HG03045 (cell line): ENCODE data around the gene DENND1C.

Experiments
- ATAC-seq: cut with Tn5 transposase; IDR thresholded peaks from one replicate; pipeline ENCODE4 v1.9.1; 2021; ENCODE audit warnings: mild to moderate bottlenecking, moderate library complexity; ENCODE audit not compliant: unreplicated experiment

Gene DENND1C

GRCh38 chr19:6481541-6482342 lies at the start of gene DENND1C:
Gene DENND1C (minus strand): TSS chr19:6481787. CDS start chr19:6481695, 92 bp downstream.
- ATAC-seq = peak; percentile 61

- ATAC-seq = peak; percentile 40
Observed at GRCh38 chr19:6530386-6531162, 49.0 kb upstream of the DENND1C start, which contains the start of gene TNFSF9. Gene TNFSF9 (plus strand): TSS chr19:6531026. CDS start chr19:6531037, 11 bp downstream.

- ATAC-seq = no peak
Observed at GRCh38 chr19:6529937-6530385, 48.4 kb upstream of the DENND1C start.

- no peak for ATAC-seq
Observed at GRCh38 chr19:6529351-6529750, 47.8 kb upstream of the DENND1C start.

- no peak for ATAC-seq
Observed at GRCh38 chr19:6528544-6529121, 47.0 kb upstream of the DENND1C start.

- ATAC-seq = peak; percentile 28
Observed at GRCh38 chr19:6527893-6528543, 46.4 kb upstream of the DENND1C start.

- ATAC-seq = no peak
Observed at GRCh38 chr19:6524311-6524710, 42.7 kb upstream of the DENND1C start.

GRCh38 chr19:6522712-6523111 lies 41.1 kb upstream of the DENND1C start:
- no peak for ATAC-seq

- ATAC-seq = peak; percentile 41
Observed at GRCh38 chr19:6521718-6522646, 40.4 kb upstream of the DENND1C start.

GRCh38 chr19:6519289-6519688 lies 37.7 kb upstream of the DENND1C start:
- ATAC-seq = no peak

GRCh38 chr19:6518145-6518911 lies 36.7 kb upstream of the DENND1C start:
- ATAC-seq = no peak

- peak; percentile 51 for ATAC-seq
Observed at GRCh38 chr19:6516659-6517291, 35.2 kb upstream of the DENND1C start.

GRCh38 chr19:6516018-6516658 lies 34.6 kb upstream of the DENND1C start:
- ATAC-seq = peak; percentile 47

GRCh38 chr19:6514926-6515544 lies 33.4 kb upstream of the DENND1C start:
- ATAC-seq = no peak

GRCh38 chr19:6514089-6514488 lies 32.5 kb upstream of the DENND1C start:
- ATAC-seq = no peak

- ATAC-seq = no peak
Observed at GRCh38 chr19:6510618-6511017, 29.0 kb upstream of the DENND1C start.

GRCh38 chr19:6509118-6509971 lies 27.8 kb upstream of the DENND1C start:
- ATAC-seq = no peak
